Measurements from ENCODE around the gene CLK3.
"Not testable (repeated sequence)": the region's sequence is repeated elsewhere in the genome, so short reads cannot be mapped to it uniquely, and the experiment has no call there.

CLK3 gene
- 190 reads per million, percentile 92 among the genes with 10 or more reads in this experiment for total RNA-seq

DNA sequence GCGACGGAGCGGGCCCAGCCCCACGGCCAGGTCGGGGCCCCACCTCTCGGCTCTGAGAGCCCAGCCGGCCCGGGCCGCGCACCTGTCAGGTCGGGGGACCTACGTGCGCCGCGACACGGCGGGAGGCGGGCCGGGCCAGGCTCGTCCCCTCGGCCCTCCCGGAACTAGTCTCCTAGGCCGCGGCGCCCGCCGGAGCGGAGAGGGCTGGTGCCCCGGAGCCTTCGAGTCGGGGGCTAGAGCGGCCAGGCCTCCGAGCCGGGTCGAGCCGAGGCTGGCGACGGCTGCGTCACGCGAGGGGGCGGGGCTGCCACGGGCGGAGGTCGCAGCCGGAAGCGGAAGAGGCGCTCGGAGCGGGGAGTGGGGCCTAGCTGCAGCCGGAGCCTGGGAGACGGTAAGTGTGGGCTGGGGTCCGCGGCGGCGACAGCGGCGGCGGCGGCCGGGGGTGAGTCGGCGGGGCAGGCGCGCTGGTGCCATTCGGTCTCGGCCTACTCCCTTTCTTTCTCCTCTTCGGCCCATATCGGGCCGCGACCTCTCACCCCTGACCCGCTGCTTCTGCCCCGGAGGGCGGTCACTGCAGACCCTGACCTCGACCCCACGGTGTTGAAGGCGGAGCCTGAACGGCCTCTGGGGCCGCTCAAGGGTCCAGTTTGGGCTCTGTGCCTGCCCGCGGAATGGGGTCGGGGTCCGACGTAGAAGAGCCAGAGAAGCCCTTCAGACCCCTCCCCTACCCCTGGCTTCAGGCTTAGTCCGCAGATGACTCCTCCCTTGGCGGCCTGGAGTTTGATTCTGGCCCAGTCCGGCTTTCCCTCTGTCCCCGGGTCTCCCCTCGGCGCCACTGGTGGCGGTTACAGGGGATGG is at the start of gene CLK3:
Gene CLK3, plus strand, starts transcription at position 329 of the 858 bp plus-strand sequence. CDS start 3,361 bp downstream, outside the sequence.
- peak; percentile 94 for DNase-seq

GRCh38 chr15:74568594-74568993 is 47.0 kb upstream of the CLK3 start:
- no peak for DNase-seq

GRCh38 chr15:74569731-74570070 is 45.9 kb upstream of the CLK3 start:
- no peak for DNase-seq

- DNase-seq = no peak
Measured at GRCh38 chr15:74571191-74571590, 44.4 kb upstream of the CLK3 start.

GRCh38 chr15:74573987-74574386 is 41.6 kb upstream of the CLK3 start:
- DNase-seq = no peak

GRCh38 chr15:74578496-74578994 is 37.1 kb upstream of the CLK3 start:
- no peak for DNase-seq

GRCh38 chr15:74579001-74579400 is 36.6 kb upstream of the CLK3 start:
- DNase-seq = no peak

- DNase-seq = no peak
Measured at GRCh38 chr15:74580538-74581350, 34.9 kb upstream of the CLK3 start.

DNA sequence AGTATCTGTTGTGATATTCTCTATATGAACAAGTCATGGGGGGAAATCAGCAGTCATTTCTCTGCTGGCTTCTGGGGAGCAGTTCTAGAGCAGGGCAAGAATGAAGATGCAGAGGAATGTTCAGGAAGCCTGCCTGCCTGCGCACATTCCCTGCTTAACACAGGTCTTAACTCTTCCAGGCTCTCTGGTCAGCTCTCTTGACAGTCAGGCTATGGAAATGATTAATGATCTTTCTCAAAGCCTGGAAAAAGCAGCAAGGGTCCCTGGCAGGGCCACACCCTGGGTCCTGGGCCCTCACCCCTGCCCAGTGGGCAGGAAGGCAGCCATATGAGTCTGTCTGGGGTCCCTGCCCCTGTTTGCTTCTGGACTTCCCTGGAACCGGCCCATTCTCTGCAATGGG is 31.4 kb upstream of the CLK3 start:
- no peak for DNase-seq

GRCh38 chr15:74584779-74585178 is 30.9 kb upstream of the CLK3 start:
- no peak for DNase-seq

DNA sequence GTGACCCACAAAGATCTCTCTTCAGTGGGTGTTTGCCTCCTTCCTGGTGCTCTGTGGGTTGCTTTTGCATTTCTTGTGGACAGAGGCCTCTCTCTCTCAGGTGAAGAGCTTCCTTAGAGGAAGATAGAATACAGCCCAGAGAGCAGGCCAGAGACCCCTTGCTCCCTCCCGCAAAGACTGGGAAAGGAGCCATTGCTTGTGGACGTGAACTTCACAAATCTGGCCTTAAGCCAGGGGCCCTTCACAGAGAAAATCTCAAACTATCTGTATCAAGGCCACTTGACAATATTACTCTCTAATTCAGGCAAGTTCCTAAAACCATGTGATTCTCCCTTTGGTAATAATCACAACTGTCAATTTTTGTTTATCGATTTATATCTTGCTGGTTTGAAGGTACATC is 30.4 kb upstream of the CLK3 start:
- DNase-seq = no peak

DNA sequence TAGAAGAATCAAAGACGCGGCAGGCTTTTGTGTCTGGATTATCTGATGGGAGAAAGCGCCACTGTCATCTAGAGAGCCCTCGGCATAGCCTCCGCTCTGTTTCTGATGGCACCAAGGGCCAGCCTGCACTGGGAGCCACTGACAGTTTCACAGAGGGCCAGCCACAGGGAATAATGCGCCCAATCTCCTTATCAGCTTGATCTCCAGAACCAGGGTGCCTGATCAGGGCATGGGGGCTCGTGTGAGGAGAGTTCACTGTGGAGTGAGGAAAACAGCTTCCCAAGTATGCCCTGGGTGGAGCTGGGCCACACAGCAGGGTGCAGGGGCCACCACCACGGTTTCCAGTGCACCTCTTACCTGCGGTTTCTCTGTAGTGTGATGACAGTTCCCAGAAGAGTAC is 29.8 kb upstream of the CLK3 start:
- DNase-seq = no peak

DNA sequence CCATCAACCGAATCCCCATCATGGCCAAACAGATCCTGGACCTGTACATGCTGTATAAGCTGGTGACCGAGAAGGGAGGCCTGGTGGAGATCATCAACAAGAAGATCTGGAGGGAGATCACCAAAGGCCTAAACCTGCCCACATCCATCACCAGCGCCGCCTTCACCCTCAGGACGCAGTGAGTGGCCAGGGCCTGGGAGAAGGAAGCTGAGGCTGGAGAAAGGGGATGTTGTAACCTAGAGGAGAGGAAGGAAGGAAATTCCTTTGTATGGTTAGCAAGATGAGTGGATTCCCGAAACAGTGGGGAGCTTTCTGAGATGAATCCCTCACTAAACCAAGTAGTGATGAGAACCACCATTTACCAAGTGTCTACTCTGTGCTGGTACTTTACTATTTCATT is 25.8 kb upstream of the CLK3 start:
- DNase-seq = no peak

DNA sequence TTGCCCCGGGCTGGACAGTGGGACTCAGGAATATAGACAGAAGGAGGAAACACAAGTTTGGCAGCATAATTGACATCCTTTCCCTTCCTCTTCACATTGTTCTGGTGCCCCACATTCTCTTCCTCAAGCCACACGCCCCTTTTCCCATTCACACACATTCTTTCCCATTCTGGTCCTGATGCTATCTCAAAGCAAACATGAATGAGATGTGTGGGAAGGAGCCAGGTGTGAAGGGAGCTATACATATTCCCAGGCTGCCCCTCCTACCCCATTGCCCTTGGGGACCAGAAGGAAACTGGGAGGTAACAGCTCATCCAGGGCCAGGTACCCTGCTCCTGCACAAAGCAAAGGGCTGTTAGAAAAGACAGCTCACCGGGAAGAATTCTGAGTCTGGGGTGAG is 23.4 kb upstream of the CLK3 start:
- DNase-seq = no peak

- no peak for DNase-seq
Measured at GRCh38 chr15:74593122-74593521, 22.5 kb upstream of the CLK3 start.

GRCh38 chr15:74594455-74594854 is 21.2 kb upstream of the CLK3 start:
- no peak for DNase-seq

GRCh38 chr15:74595271-74595670 is 20.4 kb upstream of the CLK3 start:
- no peak for DNase-seq

- DNase-seq = not testable (repeated sequence)
Measured at GRCh38 chr15:74596736-74597135, 18.9 kb upstream of the CLK3 start.

DNA sequence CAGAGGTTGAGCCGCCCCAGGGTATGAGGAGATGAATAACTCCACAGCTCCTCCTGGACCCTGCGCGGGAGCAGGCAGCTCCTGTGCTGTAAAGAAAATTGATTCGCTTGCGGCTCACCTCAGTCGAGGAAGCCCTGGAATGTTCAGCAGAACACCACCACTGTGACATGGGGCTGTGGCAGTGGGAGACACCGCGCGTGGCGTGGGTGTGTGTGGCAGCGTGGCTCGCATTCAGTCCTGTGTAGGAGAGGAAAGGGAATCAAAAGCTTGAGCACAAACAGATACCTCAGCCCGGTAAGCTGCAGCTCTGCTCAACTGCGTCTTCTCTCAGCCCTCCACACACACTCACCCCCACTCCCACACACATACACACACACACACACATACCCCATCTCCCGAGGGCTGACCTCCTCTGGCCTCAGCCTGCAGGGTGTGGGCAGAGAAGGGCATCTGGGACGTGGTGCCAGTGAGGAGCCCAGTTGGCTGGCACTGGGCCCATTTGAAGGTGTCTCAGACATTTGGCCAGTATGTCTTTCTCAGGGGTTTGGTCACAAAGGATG is 18.4 kb upstream of the CLK3 start:
- not testable (repeated sequence) for DNase-seq

DNA sequence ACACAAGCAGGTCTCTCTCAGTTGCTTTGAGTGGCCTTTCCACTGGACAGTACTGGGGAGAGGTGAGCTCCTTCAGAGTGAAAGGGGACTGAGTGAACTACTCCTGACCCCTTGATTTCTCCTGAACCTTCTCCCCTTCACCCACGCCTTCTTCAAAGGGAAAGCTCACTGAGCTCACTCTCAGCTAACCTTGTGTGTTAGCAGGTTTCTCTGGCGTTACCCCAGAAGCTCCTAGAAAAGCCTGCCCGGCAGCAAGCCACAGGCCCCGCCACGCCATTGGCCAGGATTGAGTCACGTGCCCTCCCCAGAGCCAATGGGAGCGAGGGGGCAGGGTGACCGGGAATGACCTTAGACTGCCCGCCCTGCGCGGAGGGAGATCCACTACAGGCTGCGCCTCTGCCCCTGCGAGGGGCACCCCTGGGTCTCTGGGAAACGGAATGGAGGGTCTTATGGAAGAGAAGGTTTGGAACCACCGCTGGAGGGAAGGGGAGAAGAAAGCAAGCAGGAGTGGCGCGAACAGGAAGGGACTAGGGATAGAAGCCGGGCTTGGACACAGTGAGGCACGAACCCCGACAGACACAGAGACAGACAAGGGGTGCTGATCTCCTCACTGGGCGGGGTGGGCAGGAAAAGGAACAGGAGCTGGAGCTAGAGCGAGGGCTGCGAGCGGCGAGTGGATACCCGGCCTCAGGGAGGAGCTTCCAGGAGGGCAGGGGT is 17.4 kb upstream of the CLK3 start:
- peak; percentile 84 for DNase-seq

GRCh38 chr15:74599156-74599555 is 16.5 kb upstream of the CLK3 start:
- no peak for DNase-seq

DNA sequence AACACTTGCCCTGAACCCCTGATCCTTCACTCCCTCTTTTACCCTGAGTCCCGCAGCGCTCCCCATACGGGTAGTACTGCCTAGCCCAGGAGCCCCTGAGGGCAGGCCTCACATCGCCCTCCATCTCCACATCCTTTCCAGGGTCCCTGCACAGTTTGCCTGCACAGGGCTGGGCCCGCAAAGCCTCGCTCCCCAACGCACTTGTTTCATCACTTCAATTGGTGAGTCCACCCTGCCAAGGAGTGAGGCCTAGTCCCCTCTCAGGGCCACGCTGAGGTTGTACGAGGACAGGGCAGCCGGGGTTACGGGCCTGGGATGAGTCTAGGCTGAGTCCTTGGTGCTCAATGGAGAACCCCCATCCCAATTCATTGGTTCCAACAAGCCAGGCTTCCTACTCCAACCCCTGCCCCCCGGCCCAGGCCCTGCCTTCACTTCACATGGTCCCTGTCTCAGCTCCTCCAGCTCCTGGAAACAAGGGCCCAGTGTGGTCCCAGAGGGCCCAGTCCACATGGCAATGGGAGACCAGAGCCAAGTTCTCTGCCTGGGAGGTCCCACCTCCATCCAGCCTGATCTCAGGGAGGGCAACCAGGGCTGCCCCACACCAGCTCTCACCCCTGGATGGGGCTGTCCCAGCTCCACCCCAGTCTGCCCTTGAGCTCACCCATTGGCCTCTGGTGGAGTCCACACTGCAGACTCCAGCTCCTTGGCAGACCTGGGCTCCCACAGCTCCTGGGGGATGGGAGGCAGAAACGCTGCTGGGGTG is 12.4 kb upstream of the CLK3 start:
- no peak for DNase-seq

Data from effector CD4-positive, alpha-beta T cell (primary cell).